Epithelial cell of esophagus (primary cell): ENCODE measurements around the gene COPS2.

Experiments
- DNase-seq: peaks from one replicate; pipeline ENCODE4 v3.0.0; 2010; ENCODE audit warnings: low read depth
- H3K4me3 ChIP-seq: 2 replicates; pipeline ENCODE4 v1.5.1; 2011; ENCODE audit warnings: mild to moderate bottlenecking, low read length, control low read depth
- TF ChIP-seq, protein P1 (sequence below): IDR thresholded peaks from 2 replicates; pipeline ENCODE4 v1.5.1; 2011; ENCODE audit warnings: low read depth, mild to moderate bottlenecking, low read length, control low read depth, inconsistent platforms; ENCODE audit not compliant: insufficient read depth; ENCODE audit errors: missing control alignments

The COPS2 gene

DNA sequence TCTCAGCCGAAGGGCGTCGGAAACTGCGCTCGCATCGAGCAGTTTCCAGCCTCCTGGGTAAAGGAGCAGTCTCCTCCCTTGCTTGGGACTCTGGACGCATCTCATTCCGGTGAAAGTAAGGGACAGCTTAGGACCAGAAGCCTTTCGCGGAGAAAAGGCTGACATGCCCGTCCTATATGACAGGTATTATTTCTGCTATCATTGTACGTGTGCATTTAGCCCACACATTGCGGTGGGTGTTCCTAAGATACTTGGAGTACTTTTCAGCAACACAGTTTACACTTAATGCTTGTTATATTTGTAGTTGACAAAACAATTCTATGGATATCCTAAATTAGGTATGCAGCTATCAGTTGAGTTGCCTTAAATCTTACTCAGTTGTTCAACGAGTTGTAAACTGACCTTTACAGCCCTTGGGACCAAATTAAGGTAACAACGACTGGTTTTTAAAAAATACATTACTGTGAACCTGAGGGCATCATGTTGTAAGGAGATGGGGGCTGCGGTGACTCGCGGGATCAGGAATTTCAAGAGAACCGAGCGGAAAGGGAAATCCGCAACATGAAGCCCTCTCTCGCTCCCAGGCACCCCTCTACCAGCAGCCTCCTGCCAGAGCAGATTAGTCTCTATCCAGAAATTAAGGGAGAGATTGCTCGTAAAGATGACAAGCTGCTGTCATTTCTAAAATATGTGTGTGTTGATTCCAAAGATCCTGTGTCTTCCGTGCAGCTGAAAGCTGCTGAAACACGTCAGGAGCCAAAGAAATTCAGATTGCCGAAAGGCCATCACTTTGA, 632 bp upstream of the COPS2 start:
- TF ChIP-seq, protein P1, sequence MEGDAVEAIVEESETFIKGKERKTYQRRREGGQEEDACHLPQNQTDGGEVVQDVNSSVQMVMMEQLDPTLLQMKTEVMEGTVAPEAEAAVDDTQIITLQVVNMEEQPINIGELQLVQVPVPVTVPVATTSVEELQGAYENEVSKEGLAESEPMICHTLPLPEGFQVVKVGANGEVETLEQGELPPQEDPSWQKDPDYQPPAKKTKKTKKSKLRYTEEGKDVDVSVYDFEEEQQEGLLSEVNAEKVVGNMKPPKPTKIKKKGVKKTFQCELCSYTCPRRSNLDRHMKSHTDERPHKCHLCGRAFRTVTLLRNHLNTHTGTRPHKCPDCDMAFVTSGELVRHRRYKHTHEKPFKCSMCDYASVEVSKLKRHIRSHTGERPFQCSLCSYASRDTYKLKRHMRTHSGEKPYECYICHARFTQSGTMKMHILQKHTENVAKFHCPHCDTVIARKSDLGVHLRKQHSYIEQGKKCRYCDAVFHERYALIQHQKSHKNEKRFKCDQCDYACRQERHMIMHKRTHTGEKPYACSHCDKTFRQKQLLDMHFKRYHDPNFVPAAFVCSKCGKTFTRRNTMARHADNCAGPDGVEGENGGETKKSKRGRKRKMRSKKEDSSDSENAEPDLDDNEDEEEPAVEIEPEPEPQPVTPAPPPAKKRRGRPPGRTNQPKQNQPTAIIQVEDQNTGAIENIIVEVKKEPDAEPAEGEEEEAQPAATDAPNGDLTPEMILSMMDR = no peak
- peak; percentile 17 for DNase-seq
- peak overlapping the region; percentile 93 for H3K4me3 ChIP-seq

GRCh38 chr15:49154799-49155109, 645 bp downstream of the COPS2 start:
- DNase-seq = no peak
- TF ChIP-seq, protein P1 = no peak

GRCh38 chr15:49154359-49154758, 1.0 kb downstream of the COPS2 start:
- TF ChIP-seq, protein P1 = no peak
- H3K4me3 ChIP-seq = peak overlapping the region; percentile 93
- DNase-seq = peak; percentile 29

More at GRCh38 chr15:49154799-49155109, 645 bp downstream of the COPS2 start:
- H3K4me3 ChIP-seq = peak overlapping the region; percentile 93

DNA sequence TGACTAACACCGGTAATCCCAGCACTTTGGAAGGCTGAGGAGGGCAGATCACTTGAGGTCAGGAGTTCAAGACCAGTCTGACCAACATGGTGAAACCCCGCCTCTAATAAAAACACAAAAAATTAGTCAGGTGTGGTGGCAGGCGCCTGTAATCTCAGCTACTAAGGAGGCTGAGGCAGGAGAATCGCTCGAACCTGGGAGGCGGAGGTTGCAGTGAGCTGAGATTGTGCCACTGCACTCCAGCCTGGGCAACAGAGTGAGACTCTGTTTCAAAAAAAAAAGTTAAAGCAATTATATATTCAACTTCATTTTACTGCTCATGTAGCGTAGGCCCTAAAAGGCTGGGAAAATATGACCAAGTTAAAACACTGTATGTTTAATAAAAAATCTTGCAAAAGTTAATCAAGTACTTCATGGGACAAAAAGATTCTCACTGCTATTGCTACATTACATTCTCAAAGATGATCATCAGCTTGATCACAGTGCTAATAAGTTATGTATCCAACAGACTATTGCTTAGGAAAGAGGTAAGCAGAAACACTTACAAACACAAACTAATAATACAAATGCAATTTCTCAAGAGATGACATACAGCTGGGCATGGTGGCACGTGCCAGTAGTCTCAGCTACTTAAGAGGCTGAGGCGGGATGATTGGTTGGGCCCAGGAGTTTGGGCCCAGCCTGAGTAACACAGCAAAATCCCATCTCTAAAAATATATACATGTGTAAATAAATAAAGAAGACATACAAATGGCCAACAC, 2.7 kb downstream of the COPS2 start:
- H3K4me3 ChIP-seq = no peak overlapping the region
- TF ChIP-seq, protein P1 = no peak
- DNase-seq = peak; percentile 4

- TF ChIP-seq, protein P1 = no peak
- H3K4me3 ChIP-seq = no peak overlapping the region
- no peak for DNase-seq
Observed at GRCh38 chr15:49151831-49152230, 3.6 kb downstream of the COPS2 start.

DNA sequence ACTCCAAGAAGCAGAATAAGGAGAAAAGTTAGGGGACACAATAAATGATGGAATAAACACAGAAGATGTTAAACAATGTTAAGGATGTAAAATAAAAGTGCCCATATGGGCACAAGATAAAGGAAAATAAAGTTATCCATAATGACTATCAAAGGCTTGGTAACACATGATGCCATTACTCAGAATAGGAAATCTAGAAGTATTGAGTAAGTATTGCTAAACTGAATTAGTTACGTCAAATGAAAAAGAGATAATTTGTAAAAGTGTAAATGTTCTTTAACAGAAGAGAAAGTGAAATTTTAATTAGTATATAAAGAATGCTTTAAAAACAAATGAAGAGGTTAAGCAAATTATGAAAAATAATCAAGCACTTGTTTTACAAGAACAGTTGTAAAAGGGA, 6.7 kb downstream of the COPS2 start:
- H3K4me3 ChIP-seq = no peak overlapping the region
- no peak for DNase-seq
- TF ChIP-seq, protein P1 = no peak

- H3K4me3 ChIP-seq = no peak overlapping the region
- DNase-seq = no peak
- TF ChIP-seq, protein P1 = no peak
Observed at GRCh38 chr15:49148298-49148697, 7.1 kb downstream of the COPS2 start.
